NCI-H82 (cell line): ENCODE results near the gene PRKCA.
"Not testable (repeated sequence)": the region's sequence is repeated elsewhere in the genome, so short reads cannot be mapped to it uniquely, and the experiment has no call there.

Experiments
- DNase-seq: peaks from one replicate; lab custom pipeline; 2025; lab: John Stamatoyannopoulos, UW

The PRKCA gene

GRCh38 chr17:66578781-66579489 lies 276.5 kb downstream of the PRKCA start:
- no peak for DNase-seq

- DNase-seq, result no peak
Measured at GRCh38 chr17:66579556-66579955, 277.1 kb downstream of the PRKCA start.

- no peak for DNase-seq
Measured at GRCh38 chr17:66580184-66580955, 278.0 kb downstream of the PRKCA start.

- no peak for DNase-seq
Measured at GRCh38 chr17:66580956-66581391, 278.6 kb downstream of the PRKCA start.

- DNase-seq, result no peak
Measured at GRCh38 chr17:66582373-66583111, 280.1 kb downstream of the PRKCA start.

- no peak for DNase-seq
Measured at GRCh38 chr17:66583112-66583748, 280.8 kb downstream of the PRKCA start.

- DNase-seq, result no peak
Measured at GRCh38 chr17:66584927-66585326, 282.5 kb downstream of the PRKCA start.

- no peak for DNase-seq
Measured at GRCh38 chr17:66585472-66585871, 283.1 kb downstream of the PRKCA start.

GRCh38 chr17:66589892-66590291 lies 287.5 kb downstream of the PRKCA start:
- DNase-seq, result no peak

GRCh38 chr17:66593116-66593515 lies 290.7 kb downstream of the PRKCA start:
- DNase-seq, result no peak

- DNase-seq, result no peak
Measured at GRCh38 chr17:66595893-66596292, 293.5 kb downstream of the PRKCA start.

- DNase-seq, result no peak
Measured at GRCh38 chr17:66602659-66603384, 300.4 kb downstream of the PRKCA start.

GRCh38 chr17:66604376-66604775 lies 302.0 kb downstream of the PRKCA start:
- no peak for DNase-seq

- DNase-seq, result no peak
Measured at GRCh38 chr17:66605541-66605940, 303.1 kb downstream of the PRKCA start.

- DNase-seq, result no peak
Measured at GRCh38 chr17:66610361-66611133, 308.1 kb downstream of the PRKCA start.

GRCh38 chr17:66611397-66611796 lies 309.0 kb downstream of the PRKCA start:
- no peak for DNase-seq

GRCh38 chr17:66612993-66613392 lies 310.6 kb downstream of the PRKCA start:
- DNase-seq, result peak; percentile 18

GRCh38 chr17:66614469-66614868 lies 312.1 kb downstream of the PRKCA start:
- DNase-seq, result no peak

- no peak for DNase-seq
Measured at GRCh38 chr17:66619206-66619605, 316.8 kb downstream of the PRKCA start.

- no peak for DNase-seq
Measured at GRCh38 chr17:66620528-66620927, 318.1 kb downstream of the PRKCA start.

GRCh38 chr17:66624630-66625029 lies 322.2 kb downstream of the PRKCA start:
- DNase-seq, result not testable (repeated sequence)
